NCI-H187 treated with DMSO at 0.1 percent for 48 hours (cell line): Measurements from ENCODE around the gene TMEM254.
"Not testable (repeated sequence)": the region's sequence is repeated elsewhere in the genome, so short reads cannot be mapped to it uniquely, and the experiment has no call there.

Experiments
- DNase-seq: peaks from one replicate; lab custom pipeline; 2025; lab: John Stamatoyannopoulos, UW

Gene TMEM254

GRCh38 chr10:80133687-80134086 lies 55.2 kb downstream of the TMEM254 start:
- not testable (repeated sequence) for DNase-seq

GRCh38 chr10:80136134-80136571 lies 57.7 kb downstream of the TMEM254 start:
- no peak for DNase-seq

GRCh38 chr10:80137031-80137862 lies 58.8 kb downstream of the TMEM254 start:
- no peak for DNase-seq

DNA sequence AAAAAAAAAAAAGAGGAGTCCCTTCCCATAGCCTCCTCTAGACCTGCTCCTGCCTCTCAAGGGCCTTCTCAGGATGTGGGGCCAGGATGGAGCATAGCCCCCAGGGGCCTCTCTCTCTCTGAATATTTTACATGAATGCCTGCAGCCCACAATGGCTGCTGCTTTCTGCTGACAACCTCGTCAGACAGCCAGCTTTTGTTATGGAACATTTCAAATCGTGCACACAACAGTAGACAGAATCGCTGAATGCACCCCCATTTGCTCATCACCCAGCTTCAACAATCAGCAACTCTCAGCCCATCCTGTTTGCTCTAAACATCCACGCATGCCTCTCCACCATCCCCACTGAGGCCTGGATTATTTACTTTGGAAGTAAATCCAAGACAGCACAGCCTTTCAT lies 59.5 kb downstream of the TMEM254 start:
- no peak for DNase-seq

DNA sequence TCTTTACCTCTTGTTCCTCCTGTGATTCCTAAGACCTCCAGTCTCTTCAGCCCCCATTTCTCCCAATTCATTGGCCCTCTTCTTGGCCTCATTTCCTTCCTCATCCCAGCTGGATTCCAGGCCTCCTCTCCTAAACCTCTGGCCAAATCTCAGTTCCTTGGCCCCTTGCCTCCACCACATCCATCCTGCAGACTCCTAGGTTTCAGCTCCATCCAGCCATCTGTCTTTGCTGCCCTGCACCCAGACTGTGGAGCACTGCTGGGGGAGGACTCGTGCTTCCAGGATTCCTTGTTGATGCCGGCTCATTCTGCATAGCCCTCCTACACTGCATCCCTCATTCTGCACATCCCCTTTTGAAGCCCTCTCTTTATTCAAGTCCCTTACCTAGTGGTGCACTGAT lies 60.8 kb downstream of the TMEM254 start:
- DNase-seq = no peak

- no peak for DNase-seq
Observed at GRCh38 chr10:80140251-80140650, 61.8 kb downstream of the TMEM254 start.

DNA sequence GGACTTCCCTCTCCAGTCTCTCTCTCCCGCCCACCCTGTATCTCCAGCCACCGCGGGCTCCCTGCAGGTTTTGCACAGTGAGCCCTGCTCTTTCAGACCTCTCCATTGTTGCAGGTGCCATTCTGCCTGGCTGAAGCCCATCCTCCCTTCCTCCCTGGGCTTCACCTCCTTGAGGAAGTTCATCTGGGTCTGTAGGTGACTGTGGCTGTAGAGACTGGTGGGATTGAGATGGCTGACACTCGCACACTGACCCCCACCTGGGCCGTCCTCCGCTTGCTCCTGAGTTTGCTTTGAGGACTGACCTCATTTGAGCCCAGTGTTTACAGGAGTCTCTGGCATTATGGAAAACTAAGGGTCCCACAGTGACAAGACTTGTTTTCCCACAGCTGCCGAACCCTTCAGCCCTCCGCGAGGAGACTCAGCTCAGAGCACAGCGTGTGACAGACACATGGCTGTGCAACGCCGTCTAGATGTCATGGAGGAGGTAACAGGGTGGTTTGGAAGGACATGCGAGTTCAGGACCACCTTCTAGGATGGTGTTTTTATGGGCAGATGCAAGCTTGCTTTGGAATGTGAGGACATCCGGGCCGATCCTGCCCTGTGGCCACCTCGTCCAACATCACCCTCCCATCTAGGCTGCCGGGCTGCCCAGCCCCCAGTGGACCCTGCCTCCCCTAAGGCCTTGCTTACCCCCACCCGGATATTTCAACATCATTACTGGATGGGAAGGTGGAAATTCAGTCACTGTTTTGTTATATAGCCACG lies 63.4 kb downstream of the TMEM254 start:
- no peak for DNase-seq
